ENCODE measurements around the gene CSGALNACT2. TPM values are rescaled to one million over a fixed set of nuclear protein-coding genes. Genes with fewer than 3 reads are reported as not detected.

CSGALNACT2 gene
- total and polyA plus RNA-seq, 4 donors, result 4.1 to 11.0 (median 6.1) TPM

DNA sequence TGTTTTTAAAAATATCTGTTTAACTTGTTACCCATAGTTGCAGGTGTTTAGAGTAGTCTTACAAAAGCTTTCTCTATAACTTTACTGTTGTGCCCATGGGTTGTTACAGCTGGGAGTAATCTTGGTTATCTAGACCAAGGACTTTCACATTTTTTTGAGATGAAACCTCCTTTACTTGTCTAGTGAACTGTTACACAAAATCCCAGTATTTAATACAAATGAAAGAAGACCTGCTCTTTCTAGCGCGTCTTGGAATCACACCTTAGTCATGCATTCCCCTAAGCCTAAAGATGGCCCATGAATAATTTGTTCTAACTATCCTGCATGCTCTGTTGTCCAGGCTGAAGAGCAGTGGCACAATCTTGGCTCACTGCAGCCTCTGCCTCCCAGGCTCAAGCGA is 38.0 kb downstream of the CSGALNACT2 start:
- WGBS, result 90% methylated on average over 3 of the region's 3 CpGs
- TF ChIP-seq, protein P1, sequence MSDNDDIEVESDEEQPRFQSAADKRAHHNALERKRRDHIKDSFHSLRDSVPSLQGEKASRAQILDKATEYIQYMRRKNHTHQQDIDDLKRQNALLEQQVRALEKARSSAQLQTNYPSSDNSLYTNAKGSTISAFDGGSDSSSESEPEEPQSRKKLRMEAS (IDR thresholded peaks at IDR 0.05), result no peak
- TF ChIP-seq EGR1 (IDR thresholded peaks at IDR 0.05; ENCODE audit: low read depth in 2 of 2), result no peak
- TF ChIP-seq RAD21 (IDR thresholded peaks at IDR 0.05), result no peak
- TF ChIP-seq GABPA (IDR thresholded peaks at IDR 0.05 in 1 of 2, conservative IDR thresholded peaks at IDR 0.05 in 1 of 2), result no peak
- TF ChIP-seq, protein P2, sequence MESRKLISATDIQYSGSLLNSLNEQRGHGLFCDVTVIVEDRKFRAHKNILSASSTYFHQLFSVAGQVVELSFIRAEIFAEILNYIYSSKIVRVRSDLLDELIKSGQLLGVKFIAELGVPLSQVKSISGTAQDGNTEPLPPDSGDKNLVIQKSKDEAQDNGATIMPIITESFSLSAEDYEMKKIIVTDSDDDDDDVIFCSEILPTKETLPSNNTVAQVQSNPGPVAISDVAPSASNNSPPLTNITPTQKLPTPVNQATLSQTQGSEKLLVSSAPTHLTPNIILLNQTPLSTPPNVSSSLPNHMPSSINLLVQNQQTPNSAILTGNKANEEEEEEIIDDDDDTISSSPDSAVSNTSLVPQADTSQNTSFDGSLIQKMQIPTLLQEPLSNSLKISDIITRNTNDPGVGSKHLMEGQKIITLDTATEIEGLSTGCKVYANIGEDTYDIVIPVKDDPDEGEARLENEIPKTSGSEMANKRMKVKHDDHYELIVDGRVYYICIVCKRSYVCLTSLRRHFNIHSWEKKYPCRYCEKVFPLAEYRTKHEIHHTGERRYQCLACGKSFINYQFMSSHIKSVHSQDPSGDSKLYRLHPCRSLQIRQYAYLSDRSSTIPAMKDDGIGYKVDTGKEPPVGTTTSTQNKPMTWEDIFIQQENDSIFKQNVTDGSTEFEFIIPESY (IDR thresholded peaks at IDR 0.05), result no peak
- no peak for TF ChIP-seq HNF4G (IDR thresholded peaks at IDR 0.05)
- TF ChIP-seq, protein P3, sequence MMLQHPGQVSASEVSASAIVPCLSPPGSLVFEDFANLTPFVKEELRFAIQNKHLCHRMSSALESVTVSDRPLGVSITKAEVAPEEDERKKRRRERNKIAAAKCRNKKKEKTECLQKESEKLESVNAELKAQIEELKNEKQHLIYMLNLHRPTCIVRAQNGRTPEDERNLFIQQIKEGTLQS (IDR thresholded peaks at IDR 0.05), result no peak
- TF ChIP-seq, protein P4, sequence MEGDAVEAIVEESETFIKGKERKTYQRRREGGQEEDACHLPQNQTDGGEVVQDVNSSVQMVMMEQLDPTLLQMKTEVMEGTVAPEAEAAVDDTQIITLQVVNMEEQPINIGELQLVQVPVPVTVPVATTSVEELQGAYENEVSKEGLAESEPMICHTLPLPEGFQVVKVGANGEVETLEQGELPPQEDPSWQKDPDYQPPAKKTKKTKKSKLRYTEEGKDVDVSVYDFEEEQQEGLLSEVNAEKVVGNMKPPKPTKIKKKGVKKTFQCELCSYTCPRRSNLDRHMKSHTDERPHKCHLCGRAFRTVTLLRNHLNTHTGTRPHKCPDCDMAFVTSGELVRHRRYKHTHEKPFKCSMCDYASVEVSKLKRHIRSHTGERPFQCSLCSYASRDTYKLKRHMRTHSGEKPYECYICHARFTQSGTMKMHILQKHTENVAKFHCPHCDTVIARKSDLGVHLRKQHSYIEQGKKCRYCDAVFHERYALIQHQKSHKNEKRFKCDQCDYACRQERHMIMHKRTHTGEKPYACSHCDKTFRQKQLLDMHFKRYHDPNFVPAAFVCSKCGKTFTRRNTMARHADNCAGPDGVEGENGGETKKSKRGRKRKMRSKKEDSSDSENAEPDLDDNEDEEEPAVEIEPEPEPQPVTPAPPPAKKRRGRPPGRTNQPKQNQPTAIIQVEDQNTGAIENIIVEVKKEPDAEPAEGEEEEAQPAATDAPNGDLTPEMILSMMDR (IDR thresholded peaks at IDR 0.05; ENCODE audit: low read depth, low read length, missing input control), result no peak
- no peak for TF ChIP-seq NR2F2 (IDR thresholded peaks at IDR 0.05)
- TF ChIP-seq FOXA1 (IDR thresholded peaks at IDR 0.05), result no peak
- TF ChIP-seq, protein P5, sequence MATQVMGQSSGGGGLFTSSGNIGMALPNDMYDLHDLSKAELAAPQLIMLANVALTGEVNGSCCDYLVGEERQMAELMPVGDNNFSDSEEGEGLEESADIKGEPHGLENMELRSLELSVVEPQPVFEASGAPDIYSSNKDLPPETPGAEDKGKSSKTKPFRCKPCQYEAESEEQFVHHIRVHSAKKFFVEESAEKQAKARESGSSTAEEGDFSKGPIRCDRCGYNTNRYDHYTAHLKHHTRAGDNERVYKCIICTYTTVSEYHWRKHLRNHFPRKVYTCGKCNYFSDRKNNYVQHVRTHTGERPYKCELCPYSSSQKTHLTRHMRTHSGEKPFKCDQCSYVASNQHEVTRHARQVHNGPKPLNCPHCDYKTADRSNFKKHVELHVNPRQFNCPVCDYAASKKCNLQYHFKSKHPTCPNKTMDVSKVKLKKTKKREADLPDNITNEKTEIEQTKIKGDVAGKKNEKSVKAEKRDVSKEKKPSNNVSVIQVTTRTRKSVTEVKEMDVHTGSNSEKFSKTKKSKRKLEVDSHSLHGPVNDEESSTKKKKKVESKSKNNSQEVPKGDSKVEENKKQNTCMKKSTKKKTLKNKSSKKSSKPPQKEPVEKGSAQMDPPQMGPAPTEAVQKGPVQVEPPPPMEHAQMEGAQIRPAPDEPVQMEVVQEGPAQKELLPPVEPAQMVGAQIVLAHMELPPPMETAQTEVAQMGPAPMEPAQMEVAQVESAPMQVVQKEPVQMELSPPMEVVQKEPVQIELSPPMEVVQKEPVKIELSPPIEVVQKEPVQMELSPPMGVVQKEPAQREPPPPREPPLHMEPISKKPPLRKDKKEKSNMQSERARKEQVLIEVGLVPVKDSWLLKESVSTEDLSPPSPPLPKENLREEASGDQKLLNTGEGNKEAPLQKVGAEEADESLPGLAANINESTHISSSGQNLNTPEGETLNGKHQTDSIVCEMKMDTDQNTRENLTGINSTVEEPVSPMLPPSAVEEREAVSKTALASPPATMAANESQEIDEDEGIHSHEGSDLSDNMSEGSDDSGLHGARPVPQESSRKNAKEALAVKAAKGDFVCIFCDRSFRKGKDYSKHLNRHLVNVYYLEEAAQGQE (IDR thresholded peaks at IDR 0.05), result no peak
- no peak for TF ChIP-seq YY1 (IDR thresholded peaks at IDR 0.05)
- Histone ChIP-seq H3K36me3 (ENCODE audit: control insufficient read depth in 4 of 4, insufficient read depth in 3 of 4, low read depth in 1 of 4, low read length in 3 of 4) (peaks cover 0 to 4% (median 2%) of the 10 kb centered on the region in 4 donors), H3K27me3 (ENCODE audit: control insufficient read depth in 4 of 4, insufficient read depth in 4 of 4, low read length in 3 of 4) (no peaks in the 10 kb centered on the region), H3K9me3 (ENCODE audit: control insufficient read depth in 4 of 4, low read length in 3 of 4) (no peaks in the 10 kb centered on the region), H3K27ac (ENCODE audit: low read depth in 1 of 2, low read length in 2 of 2) (no peak overlapping the region), H3K9ac (ENCODE audit: low read depth in 1 of 2, low read length in 2 of 2) (no peak overlapping the region), H3K4me1 (ENCODE audit: control insufficient read depth in 4 of 4, insufficient read depth in 4 of 4, low read length in 3 of 4) (peaks cover 0 to 21% (median 11%) of the 10 kb centered on the region in 4 donors), H3K4me3 (ENCODE audit: low read depth in 1 of 3, low read length in 3 of 3) (no peak overlapping the region)
- DNase-seq (ENCODE audit: low spot score), result no peak

DNA sequence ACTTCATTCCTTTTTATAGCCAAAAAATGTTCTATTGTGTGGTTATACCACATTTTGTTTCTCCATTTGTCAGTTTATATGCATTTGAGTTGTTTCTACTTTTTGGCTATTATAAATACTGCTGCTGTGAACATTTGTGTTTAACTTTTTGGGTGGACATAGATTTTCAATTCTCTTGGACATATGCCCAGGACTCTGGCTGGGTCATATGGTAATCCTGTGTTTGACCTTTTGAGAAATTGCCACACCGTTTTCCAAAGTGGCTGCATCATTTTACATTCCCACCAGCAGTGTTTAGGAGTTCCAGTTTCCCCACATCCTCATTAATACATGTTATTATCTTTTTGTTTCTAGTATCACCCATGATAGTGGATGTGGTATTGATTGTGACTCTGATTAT is 39.4 kb downstream of the CSGALNACT2 start:
- no peak overlapping the region for H3K9ac ChIP-seq (ENCODE audit: low read depth in 1 of 2, low read length in 2 of 2)
- DNase-seq (ENCODE audit: low spot score), result no peak
- H3K27ac ChIP-seq (ENCODE audit: low read depth in 1 of 2, low read length in 2 of 2), result peak overlapping the region in 1 of 2 donors; percentile 44
- no peaks in the 10 kb centered on the region for H3K27me3 ChIP-seq (ENCODE audit: control insufficient read depth in 4 of 4, insufficient read depth in 4 of 4, low read length in 3 of 4)
- H3K36me3 ChIP-seq (ENCODE audit: control insufficient read depth in 4 of 4, insufficient read depth in 3 of 4, low read depth in 1 of 4, low read length in 3 of 4), result peaks cover 0 to 4% (median 2%) of the 10 kb centered on the region in 4 donors
- no peak for TF ChIP-seq FOXA2 (IDR thresholded peaks at IDR 0.05)
- TF ChIP-seq YY1 (IDR thresholded peaks at IDR 0.05), result peak; percentile 59
- peak; percentile 69 to 73 for TF ChIP-seq RXRA (IDR thresholded peaks at IDR 0.05)
- TF ChIP-seq HNF4A (conservative IDR thresholded peaks at IDR 0.05), result peak; percentile 35 to 52
- TF ChIP-seq RAD21 (IDR thresholded peaks at IDR 0.05), result peak; percentile 5 to 14
- no peak for TF ChIP-seq TAF1 (conservative IDR thresholded peaks at IDR 0.05)
- peak; percentile 53 for TF ChIP-seq NR2F2 (IDR thresholded peaks at IDR 0.05)
- WGBS, result 34% methylated on average over 1 of the region's 1 CpG
- no peaks in the 10 kb centered on the region for H3K9me3 ChIP-seq (ENCODE audit: control insufficient read depth in 4 of 4, low read length in 3 of 4)
- peaks cover 0 to 21% (median 11%) of the 10 kb centered on the region in 4 donors for H3K4me1 ChIP-seq (ENCODE audit: control insufficient read depth in 4 of 4, insufficient read depth in 4 of 4, low read length in 3 of 4)
- H3K4me3 ChIP-seq (ENCODE audit: low read depth in 1 of 3, low read length in 3 of 3), result no peak overlapping the region
